Measurements from ENCODE around the gene THOC2. TPM values are rescaled to one million over a fixed set of nuclear protein-coding genes. Genes with fewer than 3 reads are reported as not detected.
"Not testable (repeated sequence)": the region's sequence is repeated elsewhere in the genome, so short reads cannot be mapped to it uniquely, and the experiment has no call there.

THOC2 gene
- polyA plus RNA-seq, 3 donors: 12.5 to 44.7 (median 21.4) TPM

GRCh38 chrX:123665197-123665596 lies 67.7 kb downstream of the THOC2 start:
- Histone ChIP-seq H3K9me3 (replicated peaks in 1 of 2; ENCODE audit: control insufficient read depth in 1 of 2, insufficient read depth in 1 of 2, low read length in 2 of 2) (no peaks in the 10 kb centered on the region), H3K27ac (ENCODE audit: low read depth in 1 of 2, low read length in 2 of 2) (no peak overlapping the region), H2AFZ (ENCODE audit: insufficient read depth, low read depth, low read length, poor library complexity, severe bottlenecking) (no peak overlapping the region), H3K36me3 (replicated peaks in 1 of 2; ENCODE audit: control insufficient read depth in 1 of 2, insufficient read depth in 2 of 2, low read length in 2 of 2) (peaks cover 39 to 65% of the 10 kb centered on the region in 2 donors), H3K79me2 (ENCODE audit: insufficient read depth, low read length) (no peaks in the 10 kb centered on the region), H3K27me3 (ENCODE audit: control insufficient read depth in 2 of 2, insufficient read depth in 2 of 2, low read length in 2 of 2) (no peaks in the 10 kb centered on the region), H3K4me3 (replicated peaks in 1 of 3; ENCODE audit: low read depth in 2 of 3, low read length in 3 of 3) (no peak overlapping the region), H3K4me1 (ENCODE audit: control insufficient read depth in 1 of 2, insufficient read depth in 2 of 2, low read length in 2 of 2) (no peaks in the 10 kb centered on the region), H4K20me1 (ENCODE audit: insufficient read depth, low read length) (no peaks in the 10 kb centered on the region), H3K9ac (ENCODE audit: insufficient read depth, low read length, poor library complexity, severe bottlenecking) (no peak overlapping the region), H3K4me2 (replicated peaks; ENCODE audit: extremely low read depth, low read length, poor library complexity, severe bottlenecking) (no peak overlapping the region)
- Mint-ChIP-seq H3K27me3 (ENCODE audit: low read depth in 3 of 3) (peaks cover 0 to 2% (median 0%) of the 10 kb centered on the region in 3 donors), H3K4me1 (no peaks in the 10 kb centered on the region), H3K4me3 (no peak overlapping the region), H3K27ac (no peak overlapping the region), H3K9me3 (peaks cover 0 to 5% (median 2%) of the 10 kb centered on the region in 7 donors), H3K36me3 (peaks cover 58 to 64% of the 10 kb centered on the region in 2 donors)
- intact Hi-C loops (cut with micrococcal nuclease): no loop called here
- WGBS (ENCODE audit: insufficient coverage): no CpG with 5 or more reads among the region's 3 CpGs
- TF ChIP-seq, protein P1, sequence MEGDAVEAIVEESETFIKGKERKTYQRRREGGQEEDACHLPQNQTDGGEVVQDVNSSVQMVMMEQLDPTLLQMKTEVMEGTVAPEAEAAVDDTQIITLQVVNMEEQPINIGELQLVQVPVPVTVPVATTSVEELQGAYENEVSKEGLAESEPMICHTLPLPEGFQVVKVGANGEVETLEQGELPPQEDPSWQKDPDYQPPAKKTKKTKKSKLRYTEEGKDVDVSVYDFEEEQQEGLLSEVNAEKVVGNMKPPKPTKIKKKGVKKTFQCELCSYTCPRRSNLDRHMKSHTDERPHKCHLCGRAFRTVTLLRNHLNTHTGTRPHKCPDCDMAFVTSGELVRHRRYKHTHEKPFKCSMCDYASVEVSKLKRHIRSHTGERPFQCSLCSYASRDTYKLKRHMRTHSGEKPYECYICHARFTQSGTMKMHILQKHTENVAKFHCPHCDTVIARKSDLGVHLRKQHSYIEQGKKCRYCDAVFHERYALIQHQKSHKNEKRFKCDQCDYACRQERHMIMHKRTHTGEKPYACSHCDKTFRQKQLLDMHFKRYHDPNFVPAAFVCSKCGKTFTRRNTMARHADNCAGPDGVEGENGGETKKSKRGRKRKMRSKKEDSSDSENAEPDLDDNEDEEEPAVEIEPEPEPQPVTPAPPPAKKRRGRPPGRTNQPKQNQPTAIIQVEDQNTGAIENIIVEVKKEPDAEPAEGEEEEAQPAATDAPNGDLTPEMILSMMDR (IDR thresholded peaks at IDR 0.05): no peak
- no peak for DNase-seq

DNA sequence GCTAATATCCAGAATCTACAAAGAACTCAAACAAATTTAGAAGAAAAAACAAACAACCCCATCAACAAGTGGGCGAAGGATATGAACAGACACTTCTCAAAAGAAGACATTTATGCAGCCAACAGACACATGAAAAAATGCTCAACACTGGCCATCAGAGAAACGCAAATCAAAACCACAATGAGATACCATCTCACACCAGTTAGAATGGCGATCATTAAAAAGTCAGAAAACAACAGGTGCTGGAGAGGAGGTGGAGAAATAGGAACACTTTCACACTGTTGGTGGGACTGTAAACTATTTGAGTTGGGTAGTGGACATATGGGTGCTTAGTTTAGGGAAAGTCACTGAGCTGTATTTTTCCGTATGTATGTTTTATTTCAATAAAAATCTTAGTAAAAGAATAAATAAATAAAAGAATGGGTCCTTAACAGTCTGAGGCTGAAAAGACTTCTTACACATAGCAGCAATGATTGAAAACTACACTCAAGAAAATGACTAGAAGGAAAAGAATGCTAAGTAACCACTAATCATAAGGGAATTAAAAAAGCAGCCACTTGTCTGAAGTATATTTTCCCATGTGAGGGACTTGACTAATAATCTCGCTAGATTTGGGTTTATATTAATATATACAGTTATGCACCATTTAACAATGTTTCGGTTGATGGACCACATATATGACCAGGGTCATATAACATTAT lies 68.2 kb downstream of the THOC2 start:
- H3K27ac ChIP-seq (ENCODE audit: low read depth in 1 of 2, low read length in 2 of 2); H3K9me3 ChIP-seq (replicated peaks in 1 of 2; ENCODE audit: control insufficient read depth in 1 of 2, insufficient read depth in 1 of 2, low read length in 2 of 2); intact Hi-C loops (cut with micrococcal nuclease); H3K27ac Mint-ChIP-seq; H3K4me2 ChIP-seq (replicated peaks; ENCODE audit: extremely low read depth, low read length, poor library complexity, severe bottlenecking); H3K9ac ChIP-seq (ENCODE audit: insufficient read depth, low read length, poor library complexity, severe bottlenecking); H4K20me1 ChIP-seq (ENCODE audit: insufficient read depth, low read length); H3K4me3 Mint-ChIP-seq; H3K4me1 ChIP-seq (ENCODE audit: control insufficient read depth in 1 of 2, insufficient read depth in 2 of 2, low read length in 2 of 2); DNase-seq; H2AFZ ChIP-seq (ENCODE audit: insufficient read depth, low read depth, low read length, poor library complexity, severe bottlenecking); H3K27me3 ChIP-seq (ENCODE audit: control insufficient read depth in 2 of 2, insufficient read depth in 2 of 2, low read length in 2 of 2); H3K79me2 ChIP-seq (ENCODE audit: insufficient read depth, low read length); H3K27me3 Mint-ChIP-seq (ENCODE audit: low read depth in 3 of 3); H3K4me3 ChIP-seq (replicated peaks in 1 of 3; ENCODE audit: low read depth in 2 of 3, low read length in 3 of 3); H3K4me1 Mint-ChIP-seq; H3K9me3 Mint-ChIP-seq: not testable (repeated sequence)
- H3K36me3 Mint-ChIP-seq: peaks cover 58 to 61% of the 10 kb centered on the region in 2 donors
- no CpG with 5 or more reads among the region's 6 CpGs for WGBS (ENCODE audit: insufficient coverage)
- H3K36me3 ChIP-seq (replicated peaks in 1 of 2; ENCODE audit: control insufficient read depth in 1 of 2, insufficient read depth in 2 of 2, low read length in 2 of 2): peaks cover 39 to 66% of the 10 kb centered on the region in 2 donors

GRCh38 chrX:123663720-123664119 lies 69.1 kb downstream of the THOC2 start:
- H3K9me3 ChIP-seq (replicated peaks in 1 of 2; ENCODE audit: control insufficient read depth in 1 of 2, insufficient read depth in 1 of 2, low read length in 2 of 2); H3K79me2 ChIP-seq (ENCODE audit: insufficient read depth, low read length); H3K27ac ChIP-seq (ENCODE audit: low read depth in 1 of 2, low read length in 2 of 2); H3K4me2 ChIP-seq (replicated peaks; ENCODE audit: extremely low read depth, low read length, poor library complexity, severe bottlenecking); H3K27me3 Mint-ChIP-seq (ENCODE audit: low read depth in 3 of 3); H3K9me3 Mint-ChIP-seq; H3K27me3 ChIP-seq (ENCODE audit: control insufficient read depth in 2 of 2, insufficient read depth in 2 of 2, low read length in 2 of 2); H2AFZ ChIP-seq (ENCODE audit: insufficient read depth, low read depth, low read length, poor library complexity, severe bottlenecking); DNase-seq; H3K4me3 Mint-ChIP-seq; H4K20me1 ChIP-seq (ENCODE audit: insufficient read depth, low read length); H3K4me1 ChIP-seq (ENCODE audit: control insufficient read depth in 1 of 2, insufficient read depth in 2 of 2, low read length in 2 of 2); intact Hi-C loops (cut with micrococcal nuclease); H3K9ac ChIP-seq (ENCODE audit: insufficient read depth, low read length, poor library complexity, severe bottlenecking); H3K4me3 ChIP-seq (replicated peaks in 1 of 3; ENCODE audit: low read depth in 2 of 3, low read length in 3 of 3); H3K4me1 Mint-ChIP-seq: not testable (repeated sequence)
- H3K36me3 ChIP-seq (replicated peaks in 1 of 2; ENCODE audit: control insufficient read depth in 1 of 2, insufficient read depth in 2 of 2, low read length in 2 of 2): peaks cover 37 to 66% of the 10 kb centered on the region in 2 donors
- H3K27ac Mint-ChIP-seq: peak overlapping the region in 1 of 7 donors; percentile 70
- peaks cover 56 to 60% of the 10 kb centered on the region in 2 donors for H3K36me3 Mint-ChIP-seq
- WGBS (ENCODE audit: insufficient coverage): no CpG with 5 or more reads among the region's 3 CpGs

- H3K9me3 Mint-ChIP-seq; DNase-seq; H3K27ac Mint-ChIP-seq; H3K27ac ChIP-seq (ENCODE audit: low read depth in 1 of 2, low read length in 2 of 2); intact Hi-C loops (cut with micrococcal nuclease); H3K9ac ChIP-seq (ENCODE audit: insufficient read depth, low read length, poor library complexity, severe bottlenecking); H3K79me2 ChIP-seq (ENCODE audit: insufficient read depth, low read length); H3K4me2 ChIP-seq (replicated peaks; ENCODE audit: extremely low read depth, low read length, poor library complexity, severe bottlenecking); H4K20me1 ChIP-seq (ENCODE audit: insufficient read depth, low read length); H3K4me3 ChIP-seq (replicated peaks in 1 of 3; ENCODE audit: low read depth in 2 of 3, low read length in 3 of 3); H3K27me3 ChIP-seq (ENCODE audit: control insufficient read depth in 2 of 2, insufficient read depth in 2 of 2, low read length in 2 of 2); H3K4me1 ChIP-seq (ENCODE audit: control insufficient read depth in 1 of 2, insufficient read depth in 2 of 2, low read length in 2 of 2); H3K9me3 ChIP-seq (replicated peaks in 1 of 2; ENCODE audit: control insufficient read depth in 1 of 2, insufficient read depth in 1 of 2, low read length in 2 of 2); H3K27me3 Mint-ChIP-seq (ENCODE audit: low read depth in 3 of 3); H3K4me3 Mint-ChIP-seq; H2AFZ ChIP-seq (ENCODE audit: insufficient read depth, low read depth, low read length, poor library complexity, severe bottlenecking): not testable (repeated sequence)
- Mint-ChIP-seq H3K36me3 (peaks cover 17 to 23% of the 10 kb centered on the region in 2 donors), H3K4me1 (peaks cover 17% of the 10 kb centered on the region)
- WGBS (ENCODE audit: insufficient coverage): 83% methylated on average over 1 of the region's 9 CpGs
- peaks cover 4 to 16% of the 10 kb centered on the region in 2 donors for H3K36me3 ChIP-seq (replicated peaks in 1 of 2; ENCODE audit: control insufficient read depth in 1 of 2, insufficient read depth in 2 of 2, low read length in 2 of 2)
These were observed 76.3 kb downstream of the THOC2 start for GRCh38 chrX:123656507-123656906.

Data from CD14-positive monocyte (primary cell).